OCI-M1 (cell line): Measurements from ENCODE around the gene RASSF4.

Experiments
- DNase-seq: peaks from one replicate; lab custom pipeline; 2025; lab: John Stamatoyannopoulos, UW

RASSF4 gene, protein sequence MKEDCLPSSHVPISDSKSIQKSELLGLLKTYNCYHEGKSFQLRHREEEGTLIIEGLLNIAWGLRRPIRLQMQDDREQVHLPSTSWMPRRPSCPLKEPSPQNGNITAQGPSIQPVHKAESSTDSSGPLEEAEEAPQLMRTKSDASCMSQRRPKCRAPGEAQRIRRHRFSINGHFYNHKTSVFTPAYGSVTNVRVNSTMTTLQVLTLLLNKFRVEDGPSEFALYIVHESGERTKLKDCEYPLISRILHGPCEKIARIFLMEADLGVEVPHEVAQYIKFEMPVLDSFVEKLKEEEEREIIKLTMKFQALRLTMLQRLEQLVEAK

DNA sequence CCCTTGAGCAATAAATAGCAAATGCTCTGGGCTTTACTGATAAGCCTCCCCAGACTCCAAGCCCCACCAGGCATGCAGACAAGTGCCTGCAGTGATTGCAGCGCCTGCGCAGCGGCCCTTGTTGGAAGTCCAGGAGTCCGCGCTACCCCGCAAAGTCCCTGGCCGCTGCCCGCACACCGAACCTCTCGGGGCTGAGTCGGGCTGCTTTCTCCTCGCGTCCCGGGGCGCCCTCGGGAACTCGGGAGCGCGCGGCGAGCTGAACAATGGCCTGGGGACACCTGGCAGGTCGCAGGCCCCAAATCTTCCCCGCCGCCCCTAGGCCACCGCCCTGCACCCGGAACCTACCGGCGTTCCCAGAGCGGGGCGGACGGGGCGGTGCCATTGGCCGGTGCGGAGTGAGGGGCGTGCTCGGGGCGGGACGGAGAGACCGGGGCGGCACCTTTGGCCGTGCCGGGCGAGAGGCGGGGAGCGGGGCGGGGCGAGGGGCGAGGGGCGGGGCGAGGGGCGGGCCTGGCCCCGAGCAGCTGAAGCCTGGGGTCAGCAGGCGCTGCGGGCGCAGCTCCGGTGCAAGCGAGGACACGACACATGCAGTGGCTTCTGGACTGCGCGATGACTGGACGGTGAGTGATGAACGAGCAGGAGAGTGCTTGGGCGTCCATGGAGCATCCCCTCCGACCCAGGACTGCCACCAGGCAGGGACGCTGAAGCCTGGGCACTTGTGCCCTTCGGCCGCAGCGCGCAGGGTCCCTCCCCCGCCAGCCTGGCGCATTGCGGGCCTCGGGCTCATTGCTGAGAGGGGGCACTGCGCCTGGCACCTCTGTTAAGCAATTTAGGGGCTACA, at the start of gene RASSF4:
RASSF4 (plus strand) TSS at position 556 of the 841 bp plus-strand sequence. CDS start 10,401 bp downstream, outside the sequence.
- DNase-seq = peak; percentile 92

DNA sequence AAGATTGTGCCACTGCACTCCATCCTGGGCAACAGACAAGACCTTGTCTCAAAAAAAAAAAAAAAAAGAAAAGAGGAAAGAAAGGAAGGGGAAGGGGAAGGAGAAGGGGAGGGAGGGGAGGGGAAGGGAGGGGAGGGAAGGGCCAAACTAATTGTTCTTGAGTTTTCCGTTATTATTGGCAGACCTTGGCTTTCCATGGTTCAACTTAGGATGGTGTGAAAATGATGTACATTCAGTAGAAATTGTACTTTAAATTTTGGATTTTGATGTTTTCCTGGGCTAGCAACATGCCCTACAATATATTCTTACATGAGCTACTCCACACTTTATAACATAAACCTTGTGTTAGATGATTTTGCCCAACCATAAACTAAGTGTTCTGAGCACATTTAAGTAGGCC, 49.7 kb upstream of the RASSF4 start:
- DNase-seq = peak; percentile 5

DNA sequence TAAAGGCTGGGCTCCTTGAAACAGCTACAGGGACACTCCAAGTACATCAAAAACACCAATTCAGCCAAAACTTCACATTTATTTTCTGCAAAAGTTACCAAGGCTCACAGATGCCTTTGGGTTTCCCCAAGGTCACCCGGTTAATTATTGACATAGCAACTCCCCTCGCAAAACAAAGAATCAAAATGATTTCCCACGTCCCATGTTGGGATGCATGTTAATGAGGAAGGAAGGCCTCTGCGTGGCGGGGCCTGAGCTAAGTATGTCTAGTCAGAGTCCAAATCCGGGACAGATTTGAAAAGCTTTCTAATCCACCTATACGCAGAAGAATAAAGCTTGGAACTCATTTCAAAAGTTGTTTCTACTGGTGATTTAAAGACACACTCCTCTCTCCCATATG, 49.0 kb upstream of the RASSF4 start:
- DNase-seq = no peak

DNA sequence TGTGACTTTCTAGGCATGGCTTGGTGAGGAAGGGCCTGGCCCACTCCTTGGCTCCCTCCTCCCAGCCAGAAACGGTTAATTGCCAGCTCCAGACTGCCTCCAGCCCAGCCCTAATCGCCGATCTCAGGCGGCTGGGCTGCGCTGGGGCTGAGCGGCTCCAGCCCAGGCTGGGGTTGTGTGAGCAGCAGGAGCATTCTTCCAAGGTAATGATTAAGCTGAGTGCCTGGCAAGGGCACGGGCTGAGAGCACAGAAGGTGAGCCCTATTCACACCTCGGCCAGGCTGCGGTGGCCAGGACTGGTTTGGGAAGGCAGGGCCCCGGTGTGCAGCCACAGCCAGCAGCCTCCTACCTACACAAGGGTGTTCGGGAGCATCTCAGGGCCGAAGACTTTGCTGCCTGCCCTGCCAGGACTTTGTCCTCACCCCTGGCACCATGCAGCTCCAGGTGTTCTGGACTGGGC, 48.5 kb upstream of the RASSF4 start, which contains the start of gene TMEM72:
TMEM72 (plus strand) TSS at position 257 of the 460 bp plus-strand sequence; CDS start at position 433, 176 bp downstream.
- peak; percentile 76 for DNase-seq

DNA sequence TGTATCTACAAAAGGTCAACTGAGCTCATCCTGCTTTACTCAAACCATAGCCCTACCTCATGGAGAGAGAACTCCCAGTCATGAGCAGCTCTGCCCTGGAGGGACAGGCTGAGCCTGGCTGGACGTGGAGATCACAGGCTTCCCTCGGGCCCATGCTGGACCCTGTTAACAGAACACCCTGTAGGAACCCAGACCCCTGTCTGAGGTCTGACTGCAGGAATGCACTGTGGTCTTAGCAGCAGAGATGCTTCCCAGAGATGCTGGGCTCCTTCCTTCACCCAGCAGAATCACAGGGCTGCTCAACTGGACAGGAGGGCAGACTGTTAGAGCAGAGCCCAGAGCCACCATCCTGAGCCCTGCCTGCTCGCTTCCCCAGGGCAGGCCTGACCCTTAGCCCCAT, 47.7 kb upstream of the RASSF4 start:
- DNase-seq = no peak

DNA sequence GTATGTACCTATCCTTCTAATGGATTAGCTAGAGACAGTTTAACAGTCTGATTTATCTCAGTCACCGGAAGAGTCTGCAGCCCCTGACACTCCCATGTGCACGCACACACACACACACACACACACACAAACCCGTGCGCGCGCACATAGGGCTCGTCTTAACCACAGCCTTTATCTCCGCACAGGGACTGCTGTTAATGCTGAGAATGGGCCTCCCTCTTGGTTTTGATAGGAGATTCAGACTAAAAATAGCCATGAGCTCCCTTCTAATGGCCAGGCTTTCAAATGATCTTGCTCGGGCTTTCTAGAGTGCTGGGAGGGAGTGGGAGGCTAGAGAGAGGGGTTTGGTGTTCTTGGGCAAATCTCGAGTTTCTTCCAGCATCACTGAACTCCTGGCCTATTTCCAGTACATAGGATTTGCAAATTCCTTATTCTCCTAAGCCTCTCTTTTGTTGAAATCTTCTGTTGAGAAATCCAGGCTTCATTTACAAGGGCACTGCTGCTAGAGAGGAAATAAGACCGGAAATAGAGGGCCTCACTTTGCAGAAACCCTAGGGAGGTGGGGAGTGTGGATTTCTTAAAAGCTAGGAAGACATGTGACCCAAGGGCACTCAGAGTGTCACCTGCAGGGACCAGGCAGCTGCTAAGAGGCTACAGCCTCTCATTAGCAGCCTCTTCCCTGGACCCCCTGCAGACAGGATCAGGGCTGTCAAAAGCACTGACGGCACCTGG, 46.1 kb upstream of the RASSF4 start:
- peak; percentile 99 for DNase-seq

DNA sequence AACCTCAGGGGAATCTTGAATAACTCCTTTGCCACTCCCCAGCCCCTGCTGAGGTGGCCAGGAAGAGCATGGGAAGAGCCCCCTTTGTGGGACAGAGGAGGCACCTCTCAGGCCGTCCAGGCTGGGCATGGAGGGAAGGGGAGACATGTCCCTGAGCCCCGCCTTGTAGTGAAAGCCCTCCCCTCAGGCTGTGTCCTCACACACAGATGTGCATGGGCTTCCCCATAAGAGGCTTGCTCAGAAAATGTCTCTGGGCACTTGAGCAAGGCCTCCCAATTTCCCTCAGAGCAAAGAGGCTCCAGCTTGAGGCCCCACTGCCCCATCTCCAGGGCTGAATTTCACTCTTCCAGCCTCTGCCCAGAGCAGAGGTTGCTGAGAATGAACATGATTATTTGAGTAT, 44.7 kb upstream of the RASSF4 start:
- DNase-seq = no peak

DNA sequence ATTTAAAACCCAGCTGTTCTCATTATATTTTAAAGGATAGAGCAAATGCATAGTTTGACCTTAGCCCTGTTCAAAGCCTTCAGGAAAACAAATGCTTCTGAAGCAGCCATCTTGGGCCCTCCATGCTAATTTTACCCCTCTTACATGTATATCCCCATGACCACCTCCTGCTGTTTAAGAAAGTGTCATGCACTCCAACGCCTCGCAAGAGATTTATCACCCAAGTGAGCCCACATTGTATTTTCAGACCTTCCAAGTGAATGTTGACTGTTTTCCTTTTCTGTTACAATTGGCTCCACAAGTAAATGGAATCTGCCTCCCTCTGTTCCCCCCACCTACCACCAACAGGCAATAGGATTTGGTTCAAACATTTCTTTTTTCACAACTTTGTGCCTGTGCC, 43.2 kb upstream of the RASSF4 start:
- DNase-seq = no peak

DNA sequence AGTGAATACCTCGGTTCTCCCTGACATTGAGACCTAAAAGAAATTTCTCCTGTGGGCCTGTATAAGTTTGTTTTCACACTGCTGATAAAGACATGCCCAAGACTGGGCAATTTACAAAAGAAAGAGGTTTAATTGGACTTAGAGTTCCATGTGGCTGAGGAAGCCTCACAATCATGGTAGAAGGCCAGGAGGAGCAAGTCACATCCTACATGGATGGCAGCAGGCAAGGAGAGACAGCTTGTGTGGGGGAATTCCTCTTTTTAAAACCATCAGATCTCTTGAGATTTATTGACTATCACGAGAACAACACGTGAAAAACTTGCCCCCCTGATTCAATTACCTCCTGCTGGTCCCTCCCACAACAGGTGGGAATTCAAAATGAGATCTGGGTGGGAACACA, 41.8 kb upstream of the RASSF4 start:
- no peak for DNase-seq

DNA sequence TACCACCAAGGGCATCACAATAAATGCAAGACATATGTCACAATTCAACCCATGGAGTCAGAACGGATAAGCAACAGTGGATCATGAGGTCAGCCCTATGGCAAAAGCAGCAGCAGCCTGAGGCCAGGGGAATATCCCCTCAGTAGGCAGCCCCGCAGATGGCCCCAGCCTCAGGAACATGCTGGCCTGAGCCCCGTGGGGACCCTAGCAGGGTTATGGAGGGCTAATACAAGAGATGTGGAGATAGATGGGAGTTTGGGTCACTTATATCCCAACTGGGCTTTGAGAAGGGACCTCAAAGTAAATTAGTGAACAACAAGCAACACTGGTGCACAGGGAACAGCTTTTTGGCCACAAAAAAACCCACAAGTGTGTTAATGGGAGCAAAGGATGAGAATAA, 39.4 kb upstream of the RASSF4 start:
- DNase-seq = no peak

DNA sequence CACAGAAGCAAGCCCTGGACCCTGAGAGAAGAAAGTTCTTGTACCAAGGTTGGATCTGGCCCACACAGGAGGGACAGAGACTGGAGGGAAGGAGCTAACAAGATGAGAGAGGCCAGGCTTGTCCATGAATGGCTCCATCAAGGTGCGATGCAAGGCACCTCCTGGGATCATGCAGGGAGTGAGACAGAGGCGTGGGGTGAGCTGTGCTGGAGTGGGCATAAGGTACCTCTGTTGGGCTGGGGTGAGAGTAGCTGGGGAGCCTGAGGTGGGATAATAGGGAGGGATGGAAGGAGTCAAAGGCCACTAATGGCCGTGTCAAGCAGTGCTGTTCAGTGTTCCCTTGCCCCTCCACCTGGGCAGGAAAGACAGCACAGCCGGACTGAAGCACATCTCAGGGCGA, 38.5 kb upstream of the RASSF4 start:
- no peak for DNase-seq

DNA sequence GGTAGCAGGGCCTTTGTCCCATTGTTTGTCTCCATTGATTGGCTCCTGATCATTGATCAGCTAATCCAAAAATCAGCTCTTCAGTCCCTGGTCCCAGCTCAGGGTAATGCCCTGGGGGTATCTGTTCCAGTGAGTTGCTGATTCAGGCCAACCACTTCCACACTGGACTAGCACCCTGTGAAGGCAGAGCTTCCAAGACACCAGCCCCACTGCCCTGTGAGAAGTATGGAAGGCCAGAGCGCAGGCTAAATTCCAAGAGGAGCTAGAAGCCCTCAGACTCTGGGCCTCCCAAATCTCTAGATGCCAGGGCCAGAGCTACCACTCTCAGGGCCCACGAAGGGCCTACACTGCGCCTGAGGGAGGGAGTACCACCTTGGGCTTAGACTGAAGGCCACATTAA, 38.1 kb upstream of the RASSF4 start:
- no peak for DNase-seq

DNA sequence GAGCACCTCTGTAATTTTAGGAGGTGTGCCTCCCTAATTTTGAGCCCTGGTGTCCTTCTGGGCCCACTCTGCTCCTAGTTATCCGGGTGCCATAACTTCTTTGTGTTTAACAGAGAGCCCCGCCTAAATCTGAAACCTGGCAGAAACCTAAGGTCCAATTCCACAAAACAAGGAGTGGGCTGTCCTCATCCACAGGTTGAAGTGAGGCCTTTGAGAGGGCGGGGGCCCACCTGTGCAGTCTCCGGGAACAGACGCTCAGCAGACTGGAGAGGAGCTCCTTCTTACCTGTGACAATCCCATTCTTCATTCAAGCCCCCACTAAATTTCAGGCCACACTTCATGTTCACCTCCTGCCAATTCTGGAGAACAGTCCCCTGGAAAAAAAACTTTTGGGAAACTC, 37.6 kb upstream of the RASSF4 start:
- no peak for DNase-seq

DNA sequence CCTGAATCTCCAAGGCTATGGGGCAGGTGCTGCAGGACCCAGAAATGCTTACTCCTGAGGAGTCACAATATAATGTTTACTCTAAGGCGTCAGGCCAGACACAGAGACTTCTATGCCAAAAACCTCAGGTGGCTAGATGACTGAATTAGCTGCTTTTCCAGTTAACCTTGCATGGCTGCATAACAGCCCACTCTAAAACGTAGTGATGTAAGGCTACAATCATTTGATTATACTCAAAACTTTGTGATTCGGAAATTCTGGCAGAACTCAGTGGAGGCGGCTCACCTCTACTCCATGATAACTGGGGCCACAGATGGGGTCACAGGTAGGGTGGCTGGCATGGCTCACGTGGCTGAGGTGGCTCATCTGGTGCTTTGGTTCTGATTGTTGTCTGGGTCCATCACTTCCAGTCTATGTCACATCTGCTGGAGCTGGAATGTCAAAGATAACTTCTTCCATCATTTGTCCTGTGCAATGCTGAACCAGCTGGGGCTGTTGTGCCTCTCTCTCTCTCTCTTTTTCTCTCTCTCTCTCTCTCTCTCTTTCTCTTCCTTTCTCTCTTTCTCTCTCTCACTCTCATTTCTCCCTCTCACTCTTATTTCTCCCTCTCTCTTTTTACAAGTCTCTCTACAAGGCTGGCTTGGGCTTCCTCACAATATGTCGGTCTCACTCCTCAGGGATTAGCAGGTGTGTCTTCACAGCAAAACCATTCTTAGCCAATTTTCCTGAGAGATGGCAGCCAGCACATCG, 36.6 kb upstream of the RASSF4 start:
- DNase-seq = no peak

DNA sequence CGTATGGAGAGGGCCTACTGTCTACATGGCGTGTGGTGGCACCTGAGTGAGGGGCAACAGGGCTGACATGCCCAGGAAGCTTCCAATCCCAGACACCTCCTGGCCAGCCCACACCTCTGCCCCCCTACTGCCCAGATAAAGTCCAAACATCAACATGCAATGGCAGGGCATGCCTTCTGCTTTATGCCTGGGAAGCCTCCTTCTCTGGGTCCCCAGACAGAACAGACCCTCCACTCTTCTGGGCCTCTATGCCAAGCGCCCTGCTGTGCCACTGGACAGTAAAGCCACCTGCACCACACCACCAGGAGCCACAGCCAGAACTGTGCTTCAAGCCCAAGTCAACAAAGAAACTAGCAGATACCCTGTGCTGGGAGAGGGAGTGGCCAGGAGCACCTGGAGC, 36.0 kb upstream of the RASSF4 start:
- DNase-seq = no peak

DNA sequence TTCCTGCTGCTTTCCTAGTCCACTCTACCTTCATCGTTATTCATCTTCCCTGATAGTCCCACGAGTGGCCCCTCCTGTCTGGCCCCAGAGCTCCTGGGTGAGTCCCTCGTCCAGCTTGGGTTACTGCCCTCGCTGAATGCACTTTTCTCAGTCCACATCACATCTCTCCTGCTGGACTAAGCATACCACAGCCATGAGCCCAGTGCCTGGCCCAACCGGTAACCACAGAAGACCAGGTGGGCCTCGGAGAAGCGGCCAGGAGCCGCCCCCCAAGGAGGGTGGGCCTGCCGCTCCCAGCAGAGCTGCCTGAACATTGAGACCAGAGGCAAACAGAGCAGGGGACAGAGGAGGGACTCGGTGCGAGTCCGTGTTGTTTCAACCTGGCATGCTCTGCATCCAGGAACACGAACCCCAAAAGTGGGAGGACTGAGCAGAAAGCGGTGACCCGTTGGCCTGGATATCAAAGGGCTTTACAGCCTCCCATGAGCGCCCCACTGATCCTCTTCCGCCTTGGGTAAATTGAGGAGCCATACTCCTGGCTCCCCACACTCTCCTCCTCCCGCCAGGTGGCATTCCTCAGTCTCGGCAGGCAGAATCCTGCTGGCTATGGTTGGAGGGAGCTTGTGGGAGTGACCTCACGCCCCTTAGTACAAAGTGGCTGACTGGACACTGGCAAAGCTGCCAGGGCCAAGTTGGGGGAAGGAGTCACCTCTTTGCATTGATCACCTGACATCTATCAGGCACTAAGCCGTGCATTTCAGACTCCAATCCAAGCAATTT, 35.2 kb upstream of the RASSF4 start:
- DNase-seq = no peak

DNA sequence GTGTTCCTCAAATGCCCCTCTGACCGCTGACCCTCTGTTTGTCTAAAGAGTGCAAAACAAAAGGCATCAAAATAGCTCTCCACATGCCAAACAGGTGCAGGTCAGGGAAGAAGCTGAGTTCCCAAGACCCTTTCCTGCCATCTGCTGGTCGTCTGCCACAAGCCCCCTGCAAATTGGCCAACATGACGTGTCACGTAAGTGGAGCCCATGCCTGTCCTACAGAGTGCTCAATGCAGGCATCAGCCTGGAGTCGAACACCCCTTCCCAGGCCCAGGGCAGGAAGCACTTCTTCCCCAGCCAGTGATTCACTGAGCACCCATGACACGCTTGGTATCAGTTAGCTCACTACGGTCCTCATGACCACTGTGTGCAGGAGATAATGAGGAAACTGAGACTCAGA, 34.4 kb upstream of the RASSF4 start:
- peak; percentile 82 for DNase-seq

DNA sequence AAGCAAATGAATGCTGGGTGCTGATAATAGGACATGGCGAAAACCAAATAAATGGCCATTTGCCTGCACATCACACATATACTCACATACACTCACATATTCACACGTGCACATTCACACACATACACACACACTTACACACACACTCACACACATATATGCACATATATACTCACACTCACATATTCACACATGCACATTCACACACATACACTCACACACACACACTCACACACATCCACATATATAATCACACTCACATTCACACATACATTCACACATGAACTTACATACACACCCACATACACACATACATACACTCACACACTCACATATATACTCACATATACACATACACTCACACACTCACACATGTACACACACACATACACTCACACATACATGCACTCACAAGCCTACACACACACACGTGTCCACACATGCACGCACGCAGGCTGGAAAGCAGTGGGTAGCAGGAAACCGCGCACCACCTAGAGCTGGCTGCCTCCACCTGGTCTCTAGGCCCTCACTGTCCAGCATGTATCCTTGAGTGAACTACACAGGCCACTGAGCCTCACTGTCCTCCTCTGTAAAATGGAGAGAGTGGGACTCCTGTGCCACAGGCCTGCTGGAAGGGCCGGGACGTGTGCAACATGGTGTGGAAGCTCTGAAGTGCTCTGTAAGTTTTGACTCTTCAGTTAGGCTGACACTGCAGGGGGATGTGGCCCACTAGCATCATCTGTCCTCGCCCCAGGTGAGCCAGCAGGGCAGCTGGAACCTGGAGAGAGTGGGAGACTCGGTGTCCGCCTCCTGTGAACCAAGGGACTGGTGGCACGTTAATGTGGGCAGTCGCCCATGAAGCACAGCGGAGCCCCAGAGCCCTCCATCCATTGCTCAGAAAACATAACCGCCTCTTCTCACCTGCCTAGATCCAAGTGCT, 33.5 kb upstream of the RASSF4 start:
- DNase-seq = no peak

DNA sequence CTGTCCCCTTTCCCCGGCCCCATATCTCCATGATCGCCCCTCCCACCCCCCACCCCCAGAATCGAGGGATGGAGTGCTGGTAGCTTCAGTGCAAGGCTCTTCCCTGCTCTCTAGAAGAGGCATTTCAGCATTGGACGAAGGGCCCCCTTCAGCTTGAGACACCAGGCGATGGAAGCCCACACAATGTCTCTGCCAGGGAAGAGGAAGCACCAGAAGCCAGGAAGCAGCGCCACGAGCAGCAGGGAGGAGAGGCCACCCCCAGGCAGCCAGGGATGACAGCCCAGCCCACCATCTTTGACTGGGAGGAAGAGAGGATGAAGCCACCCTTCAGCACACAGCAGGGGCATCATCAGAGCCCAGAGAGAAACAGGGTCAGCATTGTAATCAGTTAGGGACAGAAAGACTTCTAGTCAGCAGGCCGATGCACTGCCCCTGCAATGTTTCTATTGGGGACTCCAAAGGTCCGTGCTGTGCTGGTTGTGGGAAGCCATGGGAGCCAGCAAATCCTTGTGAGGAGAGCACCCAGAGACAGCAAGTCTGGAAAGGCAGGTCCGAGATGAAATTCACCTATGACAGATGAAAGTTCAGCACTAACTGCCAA, 32.8 kb upstream of the RASSF4 start:
- DNase-seq = no peak
